Ishikawa (cell line): ENCODE data around the gene OXGR1.

Experiments
- CEBPB ChIP-seq: IDR thresholded peaks from 2 replicates; pipeline ENCODE4 v1.6.1; 2012
- CREB1 ChIP-seq: IDR thresholded peaks from 2 replicates; pipeline ENCODE4 v1.6.1; 2012; ENCODE audit warnings: low read depth
- EP300 ChIP-seq: IDR thresholded peaks from 2 replicates; pipeline ENCODE4 v1.6.1; 2012; ENCODE audit warnings: borderline replicate concordance
- NFIC ChIP-seq: IDR thresholded peaks from 2 replicates; pipeline ENCODE4 v1.6.1; 2012
- TAF1 ChIP-seq: IDR thresholded peaks from 2 replicates; pipeline ENCODE4 v1.6.1; 2012; ENCODE audit warnings: low read depth, mild to moderate bottlenecking
- TCF12 ChIP-seq: IDR thresholded peaks from 2 replicates; pipeline ENCODE4 v1.6.1; 2012; ENCODE audit warnings: low read depth
- TEAD4 ChIP-seq: IDR thresholded peaks from 2 replicates; pipeline ENCODE4 v1.6.1; 2012
- YY1 ChIP-seq: IDR thresholded peaks from 2 replicates; pipeline ENCODE4 v1.6.1; 2012; ENCODE audit warnings: low read depth
- ZBTB7A ChIP-seq: IDR thresholded peaks from 2 replicates; pipeline ENCODE4 v1.6.1; 2012; ENCODE audit warnings: low read depth
- TF ChIP-seq, protein P1 (sequence below): IDR thresholded peaks from 2 replicates; pipeline ENCODE4 v1.6.1; 2012
- TF ChIP-seq, protein P2 (sequence below): IDR thresholded peaks from 2 replicates; pipeline ENCODE4 v1.6.1; 2012
- TF ChIP-seq, protein P3 (sequence below): IDR thresholded peaks from 2 replicates; pipeline ENCODE4 v1.6.1; 2012; ENCODE audit warnings: low read depth, mild to moderate bottlenecking

DNA sequence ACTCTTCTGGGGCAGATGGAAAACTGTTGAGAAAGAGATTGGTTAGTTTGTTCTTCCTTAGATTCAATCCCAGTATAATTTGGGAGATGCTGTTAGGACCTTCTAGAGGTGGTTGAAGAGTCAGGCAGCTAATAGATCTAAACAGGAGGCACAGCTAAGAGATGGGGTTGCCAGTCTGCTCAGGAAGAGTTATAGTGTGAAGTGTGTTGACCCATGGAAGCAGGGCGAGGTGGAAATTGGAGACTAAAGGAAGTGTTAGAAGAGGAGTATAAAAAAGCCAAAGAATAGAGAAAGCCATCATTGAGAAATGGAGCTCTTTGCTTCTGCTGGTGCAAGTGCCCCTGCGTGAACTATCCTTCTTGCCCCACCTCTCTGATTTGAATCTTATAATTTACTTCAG, 3.8 kb upstream of the OXGR1 start:
- TF ChIP-seq TAF1 (no peak), YY1 (no peak), TEAD4 (no peak), TCF12 (no peak), EP300 (no peak), ZBTB7A (no peak), CREB1 (no peak), NFIC (no peak), CEBPB (no peak)
- TF ChIP-seq, protein P1, sequence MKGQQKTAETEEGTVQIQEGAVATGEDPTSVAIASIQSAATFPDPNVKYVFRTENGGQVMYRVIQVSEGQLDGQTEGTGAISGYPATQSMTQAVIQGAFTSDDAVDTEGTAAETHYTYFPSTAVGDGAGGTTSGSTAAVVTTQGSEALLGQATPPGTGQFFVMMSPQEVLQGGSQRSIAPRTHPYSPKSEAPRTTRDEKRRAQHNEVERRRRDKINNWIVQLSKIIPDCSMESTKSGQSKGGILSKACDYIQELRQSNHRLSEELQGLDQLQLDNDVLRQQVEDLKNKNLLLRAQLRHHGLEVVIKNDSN = no peak
- TF ChIP-seq, protein P2, sequence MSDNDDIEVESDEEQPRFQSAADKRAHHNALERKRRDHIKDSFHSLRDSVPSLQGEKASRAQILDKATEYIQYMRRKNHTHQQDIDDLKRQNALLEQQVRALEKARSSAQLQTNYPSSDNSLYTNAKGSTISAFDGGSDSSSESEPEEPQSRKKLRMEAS = no peak
- TF ChIP-seq, protein P3, sequence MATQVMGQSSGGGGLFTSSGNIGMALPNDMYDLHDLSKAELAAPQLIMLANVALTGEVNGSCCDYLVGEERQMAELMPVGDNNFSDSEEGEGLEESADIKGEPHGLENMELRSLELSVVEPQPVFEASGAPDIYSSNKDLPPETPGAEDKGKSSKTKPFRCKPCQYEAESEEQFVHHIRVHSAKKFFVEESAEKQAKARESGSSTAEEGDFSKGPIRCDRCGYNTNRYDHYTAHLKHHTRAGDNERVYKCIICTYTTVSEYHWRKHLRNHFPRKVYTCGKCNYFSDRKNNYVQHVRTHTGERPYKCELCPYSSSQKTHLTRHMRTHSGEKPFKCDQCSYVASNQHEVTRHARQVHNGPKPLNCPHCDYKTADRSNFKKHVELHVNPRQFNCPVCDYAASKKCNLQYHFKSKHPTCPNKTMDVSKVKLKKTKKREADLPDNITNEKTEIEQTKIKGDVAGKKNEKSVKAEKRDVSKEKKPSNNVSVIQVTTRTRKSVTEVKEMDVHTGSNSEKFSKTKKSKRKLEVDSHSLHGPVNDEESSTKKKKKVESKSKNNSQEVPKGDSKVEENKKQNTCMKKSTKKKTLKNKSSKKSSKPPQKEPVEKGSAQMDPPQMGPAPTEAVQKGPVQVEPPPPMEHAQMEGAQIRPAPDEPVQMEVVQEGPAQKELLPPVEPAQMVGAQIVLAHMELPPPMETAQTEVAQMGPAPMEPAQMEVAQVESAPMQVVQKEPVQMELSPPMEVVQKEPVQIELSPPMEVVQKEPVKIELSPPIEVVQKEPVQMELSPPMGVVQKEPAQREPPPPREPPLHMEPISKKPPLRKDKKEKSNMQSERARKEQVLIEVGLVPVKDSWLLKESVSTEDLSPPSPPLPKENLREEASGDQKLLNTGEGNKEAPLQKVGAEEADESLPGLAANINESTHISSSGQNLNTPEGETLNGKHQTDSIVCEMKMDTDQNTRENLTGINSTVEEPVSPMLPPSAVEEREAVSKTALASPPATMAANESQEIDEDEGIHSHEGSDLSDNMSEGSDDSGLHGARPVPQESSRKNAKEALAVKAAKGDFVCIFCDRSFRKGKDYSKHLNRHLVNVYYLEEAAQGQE = no peak
